Stomach (tissue), 4 donors: ENCODE data around the gene BLID.

Experiments used
- CTCF ChIP-seq, 7 experiments: fragments of 450-650 bp in 4 of 7; fragments of 200-600 bp in 3 of 7; sonication (generic) in 3 of 7; IDR thresholded peaks; one replicate each; pipeline ENCODE4 v1.5.1; 2016 to 2019; ENCODE audit warnings: antibody characterized with exemption in 7 of 7, control low read depth in 2 of 7, mild to moderate bottlenecking in 1 of 7
- EP300 ChIP-seq: sonication (generic); formaldehyde crosslinking; IDR thresholded peaks from one replicate; pipeline ENCODE4 v1.6.1; 2017; ENCODE audit warnings: antibody characterized with exemption
- POLR2A ChIP-seq, 4 donors: fragments of 450-650 bp; IDR thresholded peaks; one replicate each; pipeline ENCODE4 v1.6.1; 2016; ENCODE audit warnings: antibody characterized with exemption in 4 of 4, control low read depth in 2 of 4, mild to moderate bottlenecking in 1 of 4, moderate library complexity in 1 of 4
- POLR2AphosphoS5 ChIP-seq, 3 donors: sonication (generic); formaldehyde crosslinking; IDR thresholded peaks; one replicate each; pipeline ENCODE4 v1.6.1; 2016; ENCODE audit warnings: antibody characterized with exemption in 3 of 3

GRCh38 chr11:122081073-122081472 is 34.9 kb downstream of the BLID start:
- TF ChIP-seq POLR2A (IDR thresholded peaks at IDR 0.05): no peak
- no peak for TF ChIP-seq EP300
- TF ChIP-seq CTCF (IDR thresholded peaks at IDR 0.05): no peak
- no peak for TF ChIP-seq POLR2AphosphoS5 (IDR thresholded peaks at IDR 0.05)
